Measurements from ENCODE around the gene STIP1. TPM values are rescaled to one million over a fixed set of nuclear protein-coding genes. Genes with fewer than 3 reads are reported as not detected.

Gene STIP1
- total RNA-seq, 6 experiments from 2014 or later, result 27.6 to 110 (median 59.4) TPM

DNA sequence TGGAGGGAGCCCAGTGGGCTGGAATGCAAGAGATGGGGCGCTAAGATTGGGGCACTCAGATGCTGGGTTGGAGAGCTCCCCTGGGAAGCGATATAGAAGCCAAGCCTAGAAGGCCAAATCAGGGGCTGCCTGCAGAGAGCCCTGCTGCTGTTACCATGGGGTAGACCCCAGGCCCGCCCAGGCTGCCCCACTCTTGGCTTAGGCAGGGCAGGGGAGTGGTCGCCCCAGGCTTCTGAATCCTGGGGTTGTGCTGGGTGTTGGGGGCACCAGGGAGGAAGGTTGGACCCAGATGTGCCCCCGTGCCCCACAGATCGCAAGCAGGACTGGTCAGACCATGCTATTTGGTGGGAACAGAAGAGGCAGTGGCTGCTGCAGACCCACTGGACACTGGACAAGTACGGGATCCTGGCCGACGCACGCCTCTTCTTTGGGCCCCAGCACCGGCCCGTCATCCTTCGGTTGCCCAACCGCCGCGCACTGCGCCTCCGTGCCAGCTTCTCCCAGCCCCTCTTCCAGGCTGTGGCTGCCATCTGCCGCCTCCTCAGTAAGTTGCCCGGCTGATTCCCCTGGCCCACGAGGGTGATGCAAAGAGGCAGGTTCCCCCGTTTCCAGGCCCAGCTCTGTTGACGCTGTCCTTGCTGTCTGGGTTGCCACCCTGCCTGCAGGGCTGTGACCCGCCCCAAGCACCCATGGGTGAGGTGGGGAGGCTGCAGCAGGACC, 24.5 kb downstream of the STIP1 start:
- Histone ChIP-seq H3K27me3 (no peaks in the 10 kb centered on the region), H3K4me3 (no peak overlapping the region), H3K36me3 (peaks cover 0 to 21% (median 0%) of the 10 kb centered on the region in 4 donors), H3K4me1 (peaks cover 0 to 6% (median 0%) of the 10 kb centered on the region in 4 donors), H3K9me3 (no peaks in the 10 kb centered on the region), H3K27ac (no peak overlapping the region)
- ATAC-seq (no peak), DNase-seq (no peak)
- TF ChIP-seq POLR2A (IDR thresholded peaks at IDR 0.05) (no peak), CTCF (IDR thresholded peaks at IDR 0.05) (no peak)
- intact Hi-C loops (cut with DNase I), result no loop called here
- WGBS (ENCODE audit: insufficient coverage, low coverage, low lambda C conversion rate, missing lambda C conversion rate), result 81% methylated on average over 4 of the region's 24 CpGs

GRCh38 chr11:64211181-64211872, 25.4 kb downstream of the STIP1 start:
- intact Hi-C loops (cut with DNase I), result no loop called here
- TF ChIP-seq POLR2A (IDR thresholded peaks at IDR 0.05), result no peak
- TF ChIP-seq CTCF (IDR thresholded peaks at IDR 0.05), result no peak
- Histone ChIP-seq H3K27ac (no peak overlapping the region), H3K4me3 (no peak overlapping the region), H3K4me1 (peaks cover 0 to 6% (median 0%) of the 10 kb centered on the region in 4 donors), H3K36me3 (peaks cover 0 to 15% (median 0%) of the 10 kb centered on the region in 4 donors), H3K9me3 (no peaks in the 10 kb centered on the region), H3K27me3 (no peaks in the 10 kb centered on the region)
- WGBS (ENCODE audit: insufficient coverage, low coverage, low lambda C conversion rate, missing lambda C conversion rate), result 86% methylated on average over 12 of the region's 30 CpGs
- DNase-seq, result peak in 1 of 3 donors; percentile 24
- ATAC-seq, result no peak

- ATAC-seq (no peak), DNase-seq (no peak)
- Histone ChIP-seq H3K27ac (no peak overlapping the region), H3K9me3 (no peaks in the 10 kb centered on the region), H3K36me3 (peaks cover 0 to 26% (median 0%) of the 10 kb centered on the region in 4 donors), H3K27me3 (no peaks in the 10 kb centered on the region), H3K4me1 (peaks cover 0 to 14% (median 6%) of the 10 kb centered on the region in 4 donors), H3K4me3 (no peak overlapping the region)
- 68% methylated on average over 2 of the region's 6 CpGs for WGBS (ENCODE audit: insufficient coverage, low coverage, low lambda C conversion rate, missing lambda C conversion rate)
- no peak for TF ChIP-seq POLR2A (IDR thresholded peaks at IDR 0.05)
- no peak for TF ChIP-seq CTCF (IDR thresholded peaks at IDR 0.05)
- intact Hi-C loops (cut with DNase I), result no loop called here
Observed at GRCh38 chr11:64216879-64217278, 30.9 kb downstream of the STIP1 start.

- Histone ChIP-seq H3K27ac (no peak overlapping the region), H3K27me3 (no peaks in the 10 kb centered on the region), H3K9me3 (no peaks in the 10 kb centered on the region), H3K4me3 (no peak overlapping the region), H3K36me3 (peaks cover 0 to 32% (median 0%) of the 10 kb centered on the region in 4 donors), H3K4me1 (peaks cover 0 to 14% (median 6%) of the 10 kb centered on the region in 4 donors)
- 47% methylated on average over 3 of the region's 11 CpGs for WGBS (ENCODE audit: insufficient coverage, low coverage, low lambda C conversion rate, missing lambda C conversion rate)
- intact Hi-C loops (cut with DNase I), result no loop called here
- TF ChIP-seq CTCF (IDR thresholded peaks at IDR 0.05), result no peak
- TF ChIP-seq POLR2A (IDR thresholded peaks at IDR 0.05), result no peak
- ATAC-seq (peak; percentile 75 to 89 (median 84)), DNase-seq (peak; percentile 80 to 89 (median 86))
Observed at GRCh38 chr11:64218628-64219353, 32.8 kb downstream of the STIP1 start.
